SH-SY5Y (cell line): ENCODE measurements around the gene RAB1A.

ENCODE experiments used
- GATA2 ChIP-seq: IDR thresholded peaks from 2 replicates; pipeline ENCODE4 v1.6.1; 2011; ENCODE audit warnings: mild to moderate bottlenecking, low read depth, low read length
- GATA3 ChIP-seq: IDR thresholded peaks from 2 replicates; pipeline ENCODE4 v1.6.1; 2011; ENCODE audit warnings: low read depth, mild to moderate bottlenecking, low read length, moderate library complexity

The RAB1A gene

DNA sequence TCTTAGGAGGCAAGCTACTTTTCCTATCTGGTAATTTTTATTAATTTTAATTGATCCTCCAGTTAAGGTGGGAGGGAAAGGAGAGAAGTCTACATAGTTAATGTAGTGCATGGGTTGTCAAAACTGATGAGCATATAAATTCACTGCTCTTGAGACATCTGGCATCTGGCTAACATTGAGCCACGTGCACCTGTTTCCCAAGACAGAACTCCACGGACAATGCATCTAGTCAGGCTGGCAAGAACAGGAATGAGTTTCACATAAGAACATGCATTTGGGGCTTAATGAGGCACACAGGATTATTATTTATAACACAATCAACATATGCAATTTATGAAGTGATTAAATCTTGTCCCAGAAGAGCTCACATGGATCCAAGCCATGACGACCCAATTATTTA lies 16.2 kb upstream of the RAB1A start:
- TF ChIP-seq GATA2 (no peak), GATA3 (no peak)

DNA sequence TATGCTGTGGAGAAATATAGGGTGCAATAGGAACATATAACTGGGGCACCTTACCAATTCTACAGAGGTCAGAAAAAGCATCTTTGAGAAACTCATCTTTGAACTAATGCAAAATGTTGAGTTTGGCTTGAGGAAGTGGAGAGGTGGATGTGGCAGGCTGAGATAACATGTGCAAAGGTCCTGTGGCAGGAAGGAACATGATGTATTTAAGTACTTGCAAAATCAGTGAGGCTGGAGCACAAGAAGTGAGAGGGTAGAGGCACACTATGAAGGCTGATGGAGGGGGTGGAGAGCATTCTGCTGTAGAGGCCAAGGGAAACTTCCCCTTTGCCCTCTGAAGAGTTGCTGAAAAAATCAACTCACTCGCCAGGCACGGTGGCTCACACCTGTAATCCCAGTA lies 14.7 kb upstream of the RAB1A start:
- no peak for TF ChIP-seq GATA2
- no peak for TF ChIP-seq GATA3

GRCh38 chr2:65142515-65142914 lies 12.6 kb upstream of the RAB1A start:
- TF ChIP-seq GATA2 (no peak), GATA3 (no peak)

DNA sequence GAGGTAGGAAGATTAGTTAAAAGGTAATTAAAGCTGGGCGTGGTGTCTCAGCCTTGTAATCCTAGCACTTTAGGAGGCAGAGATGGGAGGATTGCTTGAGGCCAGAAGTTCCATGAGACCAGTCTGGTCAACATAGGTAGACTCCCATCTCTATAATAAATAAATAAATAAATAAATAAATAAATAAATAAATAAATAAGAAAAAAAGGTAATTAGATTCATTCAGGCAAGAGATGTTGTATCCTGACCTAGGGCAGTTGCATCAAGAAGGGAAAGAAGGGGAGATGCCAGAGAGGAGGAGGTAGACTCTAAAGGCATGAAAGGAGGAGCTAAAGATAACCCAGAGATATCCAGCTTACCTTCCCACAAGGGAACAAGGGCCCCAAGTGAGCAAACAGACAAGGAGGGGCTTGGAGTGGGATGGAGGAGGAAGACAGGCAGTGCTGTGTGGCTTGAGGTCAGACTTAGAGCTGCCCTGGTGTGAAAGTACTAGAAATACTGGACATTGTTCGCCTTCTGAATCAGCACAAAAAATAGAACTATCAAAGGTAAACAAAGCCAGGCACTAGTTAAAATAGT lies 7.4 kb upstream of the RAB1A start:
- no peak for TF ChIP-seq GATA2
- TF ChIP-seq GATA3 = no peak

- TF ChIP-seq GATA2 = no peak
Measured at GRCh38 chr2:65136253-65136652, 6.3 kb upstream of the RAB1A start.

DNA sequence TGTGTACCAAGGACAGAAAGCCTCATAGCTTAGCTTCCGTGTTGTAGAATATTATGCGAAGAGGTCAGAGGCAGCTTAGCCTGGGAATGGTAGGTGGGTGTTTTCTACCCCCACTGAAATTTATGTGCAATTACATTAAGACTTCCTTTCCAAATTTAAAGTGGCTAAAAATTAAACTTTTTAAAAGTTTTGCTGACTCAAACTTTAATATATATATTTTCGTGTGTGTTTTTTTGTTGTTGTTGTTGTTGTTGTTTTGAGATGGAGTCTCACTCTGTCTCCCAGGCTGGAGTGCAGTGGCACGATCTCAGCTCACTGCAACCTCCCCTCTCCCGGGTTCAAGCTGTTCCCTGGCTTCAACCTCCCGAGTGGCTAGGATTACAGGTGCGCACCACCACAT lies 4.3 kb upstream of the RAB1A start:
- no peak for TF ChIP-seq GATA3
- no peak for TF ChIP-seq GATA2

DNA sequence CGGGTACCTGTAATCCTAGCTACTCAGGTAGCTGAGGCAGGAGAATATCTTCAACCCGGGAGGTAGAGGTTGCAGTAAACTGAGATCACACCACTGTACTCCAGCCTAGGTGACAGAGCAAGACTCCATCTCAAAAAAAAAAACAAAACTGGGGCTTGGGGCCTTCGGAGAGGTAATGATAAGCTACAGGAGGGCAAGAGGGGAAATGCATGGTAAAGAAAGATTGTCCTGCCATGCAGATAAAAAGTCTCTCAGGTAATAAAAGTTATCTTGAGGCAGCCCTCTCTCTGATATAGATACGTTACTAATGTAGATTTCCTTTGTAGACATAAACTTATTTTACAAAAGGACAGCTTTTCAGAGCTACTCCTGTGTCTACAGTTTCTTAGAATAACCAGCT lies 3.7 kb upstream of the RAB1A start:
- TF ChIP-seq GATA3 (no peak), GATA2 (no peak)

- TF ChIP-seq GATA3 (no peak), GATA2 (no peak)
Measured at GRCh38 chr2:65130664-65131175, 814 bp upstream of the RAB1A start.

DNA sequence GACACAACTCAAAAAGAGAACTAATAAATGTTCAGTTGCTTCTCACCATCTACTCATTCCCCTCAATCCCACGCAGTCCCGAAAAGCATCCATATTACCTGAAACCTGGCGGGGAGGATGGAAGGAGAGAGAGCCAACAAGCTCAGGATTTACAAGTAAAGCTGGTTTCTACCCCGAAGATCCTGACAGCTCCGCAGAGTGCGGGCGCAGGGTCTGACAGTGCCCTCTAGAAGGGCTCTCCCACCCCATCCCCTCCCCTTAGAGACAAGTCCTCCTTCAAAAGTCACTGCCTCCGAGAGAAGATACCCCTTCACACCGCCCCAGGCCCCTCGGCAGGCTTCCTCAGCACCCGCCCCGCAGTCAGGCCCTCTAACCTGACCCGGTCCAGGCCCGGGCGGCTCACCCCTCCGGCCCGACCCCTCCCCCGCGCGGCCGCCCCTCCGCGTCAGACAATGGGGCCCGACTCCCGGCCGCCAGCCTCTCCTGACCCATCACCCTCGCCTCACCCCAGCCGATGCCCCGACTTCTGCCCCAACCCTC lies 550 bp downstream of the RAB1A start:
- no peak for TF ChIP-seq GATA2
- TF ChIP-seq GATA3 = no peak

DNA sequence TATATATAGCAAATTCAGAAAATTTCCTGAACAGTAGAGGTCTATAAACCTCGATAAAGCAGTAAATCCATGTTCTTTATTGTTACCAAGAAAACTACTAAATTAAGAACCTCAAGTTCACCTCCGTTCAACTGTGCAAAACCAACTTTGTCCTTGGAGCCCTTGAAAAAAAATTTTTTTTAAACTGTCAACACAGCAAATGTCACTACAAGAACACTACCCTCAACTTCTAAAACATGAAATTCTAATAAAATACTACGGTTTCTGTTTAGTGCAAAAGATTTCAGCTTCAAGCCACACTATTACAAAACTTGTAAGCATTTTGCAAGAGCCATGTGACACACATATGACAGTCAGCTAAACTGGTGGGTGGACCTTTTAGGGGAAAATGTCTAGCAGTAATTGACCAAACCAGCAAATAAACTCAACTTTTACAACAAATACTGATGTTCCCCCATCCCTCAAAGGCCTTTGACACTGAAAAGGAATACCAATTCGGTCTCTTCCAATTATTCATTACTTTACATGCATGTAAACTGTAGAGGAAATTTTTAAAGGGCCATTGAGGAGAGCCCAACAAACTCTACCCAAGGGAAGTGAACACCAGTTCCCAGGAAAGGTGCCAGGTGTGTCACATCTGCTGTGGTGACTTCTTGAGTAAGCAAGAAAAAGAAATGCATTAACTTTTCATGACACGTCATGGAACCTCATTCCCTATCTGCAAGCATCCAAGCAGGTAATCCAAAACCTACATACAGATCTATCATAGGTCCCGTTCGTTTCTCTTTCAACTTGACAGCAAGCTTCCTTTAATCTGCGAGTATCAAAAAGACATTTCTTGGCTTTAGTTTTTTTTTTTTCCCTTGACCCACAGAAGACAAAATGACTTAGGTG lies 1.4 kb downstream of the RAB1A start:
- TF ChIP-seq GATA3 = no peak
- TF ChIP-seq GATA2 = no peak

DNA sequence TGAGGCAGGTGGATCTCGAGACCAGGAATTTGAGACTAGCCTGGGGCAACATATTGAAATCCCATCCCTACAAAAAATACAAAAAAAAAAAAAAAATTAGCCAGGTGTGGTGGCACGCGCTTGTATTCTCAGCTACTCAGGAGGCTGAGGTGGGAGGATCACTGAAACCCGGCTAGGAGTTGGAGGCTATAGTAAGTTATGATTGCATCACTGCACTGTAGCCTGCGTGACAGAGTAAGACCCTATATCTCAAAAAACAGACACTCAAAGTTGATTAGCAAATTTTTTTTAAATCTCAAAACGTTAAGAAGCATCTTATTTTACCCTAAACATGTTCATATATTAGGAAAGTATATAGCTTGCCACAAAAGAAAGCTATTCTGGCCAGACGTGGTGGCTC lies 7.6 kb downstream of the RAB1A start:
- TF ChIP-seq GATA2 = no peak
- TF ChIP-seq GATA3 = no peak

DNA sequence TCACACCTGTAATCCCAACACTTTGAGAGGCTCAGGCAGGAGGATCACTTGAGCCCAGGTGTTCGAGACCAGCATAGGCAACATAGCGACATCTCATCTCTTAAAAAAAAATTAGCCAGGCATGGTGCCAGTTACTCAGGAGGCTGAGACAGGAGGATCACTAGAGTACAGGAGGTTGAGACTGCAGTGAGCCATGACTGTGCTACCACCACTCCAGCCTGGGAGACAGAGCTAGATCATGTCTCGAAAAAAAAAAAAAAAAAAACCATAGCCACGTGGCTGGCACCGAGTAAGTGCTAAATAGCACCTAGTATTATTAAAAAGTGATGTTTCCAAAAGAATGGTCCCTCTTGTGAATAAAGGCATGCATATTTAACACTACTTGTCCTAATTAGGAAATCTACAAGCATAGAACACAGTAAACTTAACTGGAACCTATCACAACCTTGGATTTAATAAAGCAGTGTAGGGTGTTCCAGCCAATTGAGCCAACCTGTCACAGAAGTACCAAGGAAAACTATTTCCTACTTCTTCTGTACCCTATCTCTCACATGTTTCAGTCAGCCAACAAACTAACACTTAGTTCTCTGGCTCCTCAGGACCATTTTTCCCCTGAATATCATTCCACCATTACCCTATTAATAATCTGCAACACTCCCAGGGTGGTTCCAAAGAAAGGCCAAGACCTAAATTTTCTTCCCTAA lies 8.8 kb downstream of the RAB1A start:
- no peak for TF ChIP-seq GATA3
- TF ChIP-seq GATA2 = no peak

GRCh38 chr2:65116645-65117044 lies 13.3 kb downstream of the RAB1A start:
- TF ChIP-seq GATA2 (no peak), GATA3 (no peak)

DNA sequence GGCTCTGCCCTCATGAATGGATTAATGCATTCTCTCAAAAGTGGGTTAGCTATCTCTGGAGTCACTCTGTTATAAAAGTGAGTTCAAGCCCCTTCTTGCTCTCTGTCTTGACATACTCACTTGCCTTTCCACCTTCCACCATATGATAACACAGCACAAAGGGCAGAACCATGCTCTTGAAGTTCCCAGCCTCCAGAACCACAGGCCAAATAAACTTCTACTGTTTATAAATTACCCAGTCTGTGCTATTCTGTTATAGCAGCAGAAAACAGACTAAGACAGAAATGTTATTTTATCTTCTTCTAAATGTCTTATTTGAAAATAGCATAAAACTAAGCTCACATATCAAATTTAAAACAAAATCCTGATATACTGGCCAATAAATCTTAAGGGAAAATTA lies 15.0 kb downstream of the RAB1A start:
- TF ChIP-seq GATA3 (no peak), GATA2 (no peak)
